HCT116 (cell line): ENCODE measurements around the gene ULBP2.
"Not testable (repeated sequence)": the region's sequence is repeated elsewhere in the genome, so short reads cannot be mapped to it uniquely, and the experiment has no call there.

Experiments
- FOSL1 ChIP-seq: IDR thresholded peaks from 2 replicates; pipeline ENCODE4 v1.6.1; 2012; ENCODE audit warnings: low read depth
- POLR2A ChIP-seq: IDR thresholded peaks from 2 replicates; pipeline ENCODE4 v1.7.0; 2011; ENCODE audit warnings: borderline replicate concordance; ENCODE audit not compliant: insufficient read depth, insufficient read length; ENCODE audit errors: extremely low read depth
- POLR2AphosphoS5 ChIP-seq: IDR thresholded peaks from 2 replicates; pipeline ENCODE4 v1.6.1; 2011; ENCODE audit warnings: mild to moderate bottlenecking, low read depth, low read length, moderate library complexity
- YY1 ChIP-seq: IDR thresholded peaks from 2 replicates; pipeline ENCODE4 v1.6.1; 2011; ENCODE audit warnings: low read length, low read depth, moderate library complexity, mild to moderate bottlenecking; ENCODE audit not compliant: insufficient replicate concordance; ENCODE audit errors: extremely low read depth
- ZNF274 ChIP-seq: fragments of 200-500 bp; sonication (Bioruptor generic); IDR thresholded peaks from 2 replicates; pipeline ENCODE4 v1.6.1; 2014; ENCODE audit warnings: mild to moderate bottlenecking, low read depth, low read length, inconsistent platforms
- TF ChIP-seq, protein P1 (sequence below), 3 experiments: fragments of 200-600 bp in 1 of 3; sonication (generic) in 1 of 3; IDR thresholded peaks in 2 of 3; conservative IDR thresholded peaks in 1 of 3; 2 replicates each; pipeline ENCODE4 v1.5.1; 2012 to 2017; ENCODE audit warnings: low read depth in 2 of 3, low read length in 2 of 3, antibody characterized with exemption in 1 of 3, borderline replicate concordance in 1 of 3, control low read depth in 1 of 3, mild to moderate bottlenecking in 1 of 3, mixed read lengths in 1 of 3, mixed run types in 1 of 3, moderate library complexity in 1 of 3; ENCODE audit not compliant: insufficient read depth in 1 of 3

DNA sequence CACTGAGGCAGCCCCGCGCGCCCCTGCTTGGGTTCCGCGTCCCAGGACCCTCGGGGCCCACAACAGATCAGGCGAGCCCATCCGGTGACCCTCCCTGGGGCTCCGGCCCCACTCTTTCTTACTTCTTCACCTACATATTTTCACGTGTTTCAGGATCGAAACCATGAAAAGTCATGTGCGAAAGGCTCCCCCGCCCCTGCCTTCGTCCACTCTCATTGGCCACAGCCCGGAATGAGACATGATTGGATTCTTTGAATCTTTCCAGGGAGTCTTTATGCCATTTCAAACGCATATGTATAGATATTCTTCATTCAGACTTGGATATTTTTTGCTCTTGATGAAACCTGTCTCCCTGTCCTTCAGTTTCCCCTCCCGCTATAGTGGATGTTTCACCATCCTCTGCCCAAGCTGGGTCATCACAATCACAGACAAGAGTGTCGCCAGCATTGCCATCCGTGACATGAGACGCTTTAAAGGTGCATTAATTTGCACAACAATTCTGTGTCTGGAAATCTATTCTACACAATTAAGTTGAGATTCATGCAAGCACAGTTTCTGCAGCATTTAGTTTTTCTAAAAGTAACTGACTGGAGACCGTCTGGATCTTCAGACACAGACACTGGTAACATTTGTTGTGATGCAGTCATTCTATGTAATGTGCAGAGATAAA, 13.3 kb downstream of the ULBP2 start:
- TF ChIP-seq POLR2A, POLR2AphosphoS5, FOSL1, YY1, ZNF274: not testable (repeated sequence)
- TF ChIP-seq, protein P1, sequence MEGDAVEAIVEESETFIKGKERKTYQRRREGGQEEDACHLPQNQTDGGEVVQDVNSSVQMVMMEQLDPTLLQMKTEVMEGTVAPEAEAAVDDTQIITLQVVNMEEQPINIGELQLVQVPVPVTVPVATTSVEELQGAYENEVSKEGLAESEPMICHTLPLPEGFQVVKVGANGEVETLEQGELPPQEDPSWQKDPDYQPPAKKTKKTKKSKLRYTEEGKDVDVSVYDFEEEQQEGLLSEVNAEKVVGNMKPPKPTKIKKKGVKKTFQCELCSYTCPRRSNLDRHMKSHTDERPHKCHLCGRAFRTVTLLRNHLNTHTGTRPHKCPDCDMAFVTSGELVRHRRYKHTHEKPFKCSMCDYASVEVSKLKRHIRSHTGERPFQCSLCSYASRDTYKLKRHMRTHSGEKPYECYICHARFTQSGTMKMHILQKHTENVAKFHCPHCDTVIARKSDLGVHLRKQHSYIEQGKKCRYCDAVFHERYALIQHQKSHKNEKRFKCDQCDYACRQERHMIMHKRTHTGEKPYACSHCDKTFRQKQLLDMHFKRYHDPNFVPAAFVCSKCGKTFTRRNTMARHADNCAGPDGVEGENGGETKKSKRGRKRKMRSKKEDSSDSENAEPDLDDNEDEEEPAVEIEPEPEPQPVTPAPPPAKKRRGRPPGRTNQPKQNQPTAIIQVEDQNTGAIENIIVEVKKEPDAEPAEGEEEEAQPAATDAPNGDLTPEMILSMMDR (IDR thresholded peaks at IDR 0.05 in 2 of 3, conservative IDR thresholded peaks at IDR 0.05 in 1 of 3; ENCODE audit: borderline replicate concordance in 1 of 3, insufficient read depth in 1 of 3, low read depth in 2 of 3, low read length in 2 of 3), result not testable (repeated sequence)
